OCI-LY1 (cell line): ENCODE measurements around the gene BPTF.

Source experiments
- CTCF ChIP-seq: fragments of 200-600 bp; sonication (generic), shearing (Covaris generic); IDR thresholded peaks from 2 replicates; pipeline ENCODE4 v1.5.1; 2017; ENCODE audit warnings: mild to moderate bottlenecking, antibody characterized with exemption, low read length, moderate library complexity, mixed read lengths
- EZH2 ChIP-seq: fragments of 200-600 bp; sonication (generic), shearing (Covaris generic); IDR thresholded peaks from 2 replicates; pipeline ENCODE4 v1.8.0; 2017; ENCODE audit warnings: borderline replicate concordance, mixed run types, mild to moderate bottlenecking, antibody characterized with exemption, low read length, moderate library complexity, mixed read lengths

GRCh38 chr17:67833134-67833533 lies 7.8 kb downstream of the BPTF start:
- TF ChIP-seq CTCF, result no peak
- no peak for TF ChIP-seq EZH2
